Astrocyte (in vitro differentiated cells and primary cell): ENCODE measurements around the gene RASGEF1C. TPM values are rescaled to one million over a fixed set of nuclear protein-coding genes. Genes with fewer than 3 reads are reported as not detected.

Source experiments
- DNase-seq: peaks from one replicate; pipeline ENCODE4 v3.0.0-alpha.2; 2010; ENCODE audit warnings: low read depth
- FAIRE-seq: peaks from 2 replicates; lab custom pipeline; 2011; peaks lifted over from hg19 to GRCh38; lab: Jason Lieb, UNC
- H2AFZ ChIP-seq: 2 replicates; pipeline ENCODE4 v1.6.0; 2012; ENCODE audit warnings: low read depth, low read length, inconsistent platforms
- H3K27ac ChIP-seq: 2 replicates; pipeline ENCODE4 v1.5.1; 2011; ENCODE audit warnings: low read depth, low read length, inconsistent platforms
- H3K27me3 ChIP-seq: 2 replicates; pipeline ENCODE4 v1.6.0; 2011; ENCODE audit warnings: low read length, inconsistent platforms; ENCODE audit not compliant: insufficient read depth
- H3K36me3 ChIP-seq: 2 replicates; pipeline ENCODE4 v1.5.1; 2011; ENCODE audit warnings: low read length, inconsistent platforms; ENCODE audit not compliant: insufficient read depth
- H3K4me1 ChIP-seq: 2 replicates; pipeline ENCODE4 v1.5.1; 2011; ENCODE audit warnings: low read length, inconsistent platforms; ENCODE audit not compliant: insufficient read depth
- H3K4me2 ChIP-seq: 2 replicates; pipeline ENCODE4 v1.6.0; 2012; ENCODE audit warnings: low read length, inconsistent platforms
- H3K4me3 ChIP-seq: 2 replicates; pipeline ENCODE4 v1.5.1; 2011; ENCODE audit warnings: low read depth, mild to moderate bottlenecking, low read length, inconsistent platforms; ENCODE audit not compliant: insufficient read depth
- H3K79me2 ChIP-seq: 2 replicates; pipeline ENCODE4 v1.6.0; 2012; ENCODE audit warnings: mild to moderate bottlenecking, low read length, inconsistent platforms; ENCODE audit not compliant: insufficient read depth
- H3K9ac ChIP-seq: 2 replicates; pipeline ENCODE4 v1.6.0; 2012; ENCODE audit warnings: mild to moderate bottlenecking, low read length, inconsistent platforms
- H3K9me3 ChIP-seq: 2 replicates; pipeline ENCODE4 v1.5.1; 2012; ENCODE audit warnings: low read depth, mild to moderate bottlenecking, low read length, inconsistent platforms; ENCODE audit not compliant: insufficient read depth
- H4K20me1 ChIP-seq: 2 replicates; pipeline ENCODE4 v1.6.0; 2012; ENCODE audit warnings: low read length, inconsistent platforms; ENCODE audit not compliant: insufficient read depth
- H3K27ac Mint-ChIP-seq: one replicate; pipeline ENCODE4 v1.8.0; 2021; ENCODE audit warnings: mild to moderate bottlenecking, mixed read lengths; ENCODE audit not compliant: unreplicated experiment
- H3K27me3 Mint-ChIP-seq: one replicate; pipeline ENCODE4 v1.8.0; 2021; ENCODE audit warnings: low read depth, mixed read lengths; ENCODE audit not compliant: unreplicated experiment
- H3K36me3 Mint-ChIP-seq: one replicate; pipeline ENCODE4 v1.8.0; 2021; ENCODE audit warnings: low read depth, mixed read lengths; ENCODE audit not compliant: unreplicated experiment
- H3K4me1 Mint-ChIP-seq: one replicate; pipeline ENCODE4 v1.8.0; 2021; ENCODE audit warnings: low read depth, mixed read lengths; ENCODE audit not compliant: unreplicated experiment
- H3K4me3 Mint-ChIP-seq: one replicate; pipeline ENCODE4 v1.8.0; 2021; ENCODE audit warnings: mild to moderate bottlenecking, moderate library complexity, mixed read lengths; ENCODE audit not compliant: unreplicated experiment
- H3K9me3 Mint-ChIP-seq: one replicate; pipeline ENCODE4 v1.8.0; 2021; ENCODE audit warnings: mild to moderate bottlenecking, mixed read lengths; ENCODE audit not compliant: unreplicated experiment
- CTCF ChIP-seq: IDR thresholded peaks from 2 replicates; pipeline ENCODE4 v1.5.1; 2011; ENCODE audit warnings: low read depth, mild to moderate bottlenecking, inconsistent platforms, low read length, moderate library complexity; ENCODE audit not compliant: insufficient read depth
- EZH2 ChIP-seq: IDR thresholded peaks from 2 replicates; pipeline ENCODE4 v1.6.1; 2012; ENCODE audit warnings: mild to moderate bottlenecking, low read length, inconsistent platforms; ENCODE audit not compliant: insufficient read depth
- total RNA-seq: library from RNA; stranded (reverse); gene quantifications from 2 replicates; pipeline ENCODE4 v1.2.1, GENCODE V29; 2021

The RASGEF1C gene
- total RNA-seq, 1 donor from 2014 or later = 0.41 TPM

DNA sequence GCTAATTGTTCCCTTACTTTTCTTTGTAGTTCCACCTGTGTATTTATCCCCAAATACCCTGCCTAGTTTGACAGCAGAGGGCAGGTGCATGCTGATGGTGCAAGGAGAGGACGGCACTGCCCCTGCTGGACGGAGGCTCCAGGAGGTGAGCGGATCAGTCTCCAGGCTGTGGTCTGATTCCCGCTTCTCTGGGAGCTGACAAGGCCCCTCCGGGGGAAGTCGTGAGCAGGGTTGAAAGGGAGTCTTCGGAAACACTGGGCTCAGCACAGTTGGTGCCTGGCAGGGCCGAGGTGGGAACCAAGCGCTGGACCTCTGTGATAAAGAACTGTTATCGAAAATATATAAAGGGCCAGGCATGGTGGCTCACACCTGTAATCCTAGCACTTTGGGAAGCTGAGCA lies 52.9 kb downstream of the RASGEF1C start:
- Mint-ChIP-seq H3K27me3 (peaks cover 14% of the 10 kb centered on the region), H3K4me3 (no peak overlapping the region), H3K36me3 (no peaks in the 10 kb centered on the region), H3K4me1 (no peaks in the 10 kb centered on the region), H3K9me3 (peaks cover 6% of the 10 kb centered on the region), H3K27ac (no peak overlapping the region)
- no peak overlapping the region for H3K4me2 ChIP-seq
- H3K36me3 ChIP-seq = no peaks in the 10 kb centered on the region
- H3K79me2 ChIP-seq = no peaks in the 10 kb centered on the region
- no peak overlapping the region for H3K27ac ChIP-seq
- H3K4me3 ChIP-seq = no peak overlapping the region
- no peak for DNase-seq
- H3K9ac ChIP-seq = no peak overlapping the region
- H3K9me3 ChIP-seq = no peaks in the 10 kb centered on the region
- FAIRE-seq = no peak
- peaks cover 4% of the 10 kb centered on the region for H3K27me3 ChIP-seq
- no peak overlapping the region for H2AFZ ChIP-seq
- TF ChIP-seq CTCF (no peak), EZH2 (no peak)
- H3K4me1 ChIP-seq = no peaks in the 10 kb centered on the region
- no peaks in the 10 kb centered on the region for H4K20me1 ChIP-seq

- Mint-ChIP-seq H3K4me3 (no peak overlapping the region), H3K27me3 (peaks cover 10% of the 10 kb centered on the region), H3K36me3 (no peaks in the 10 kb centered on the region), H3K9me3 (peaks cover 7% of the 10 kb centered on the region), H3K27ac (no peak overlapping the region), H3K4me1 (no peaks in the 10 kb centered on the region)
- TF ChIP-seq EZH2 (no peak), CTCF (no peak)
- Histone ChIP-seq H3K9ac (no peak overlapping the region), H3K36me3 (no peaks in the 10 kb centered on the region), H3K27me3 (peaks cover 4% of the 10 kb centered on the region), H4K20me1 (no peaks in the 10 kb centered on the region), H3K4me2 (no peak overlapping the region), H2AFZ (no peak overlapping the region), H3K9me3 (no peaks in the 10 kb centered on the region), H3K79me2 (no peaks in the 10 kb centered on the region), H3K4me3 (no peak overlapping the region), H3K4me1 (no peaks in the 10 kb centered on the region), H3K27ac (no peak overlapping the region)
- DNase-seq (no peak), FAIRE-seq (no peak)
Observed at GRCh38 chr5:180155365-180155926, 53.6 kb downstream of the RASGEF1C start.

DNA sequence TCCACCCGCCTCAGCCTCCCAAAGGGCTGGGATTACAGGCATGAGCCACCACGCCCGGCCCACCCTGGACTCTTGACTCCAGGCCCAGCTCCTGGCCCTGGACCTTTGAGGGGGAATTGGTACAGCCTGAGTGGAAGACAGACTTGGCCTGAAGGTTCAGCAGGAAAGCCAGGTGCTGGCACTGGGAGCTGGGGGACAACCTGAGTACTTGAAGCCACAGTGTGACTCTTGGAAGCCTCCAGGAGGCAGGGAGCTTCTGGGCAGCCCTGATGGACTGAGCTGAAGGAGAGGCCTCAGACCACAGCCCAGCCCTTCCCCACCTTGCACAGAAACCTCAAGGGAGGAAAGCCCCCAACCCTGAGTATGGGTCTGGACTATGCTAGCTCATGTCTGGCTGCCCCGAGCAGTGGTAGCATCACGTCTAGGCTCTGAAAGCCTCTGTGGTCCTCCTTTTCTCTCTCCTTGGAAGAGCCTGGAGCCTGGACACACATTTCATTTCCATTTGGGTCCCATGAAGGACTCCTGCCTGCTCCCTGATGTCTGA lies 54.1 kb downstream of the RASGEF1C start:
- H3K9me3 Mint-ChIP-seq = peaks cover 7% of the 10 kb centered on the region
- Histone ChIP-seq H3K9ac (no peak overlapping the region), H3K27ac (no peak overlapping the region), H4K20me1 (no peaks in the 10 kb centered on the region), H2AFZ (no peak overlapping the region), H3K4me1 (no peaks in the 10 kb centered on the region), H3K4me2 (no peak overlapping the region), H3K79me2 (no peaks in the 10 kb centered on the region), H3K9me3 (no peaks in the 10 kb centered on the region), H3K36me3 (no peaks in the 10 kb centered on the region), H3K4me3 (no peak overlapping the region), H3K27me3 (peaks cover 4% of the 10 kb centered on the region)
- peaks cover 7% of the 10 kb centered on the region for H3K27me3 Mint-ChIP-seq
- H3K4me3 Mint-ChIP-seq = no peak overlapping the region
- DNase-seq (no peak), FAIRE-seq (no peak)
- no peaks in the 10 kb centered on the region for H3K36me3 Mint-ChIP-seq
- no peaks in the 10 kb centered on the region for H3K4me1 Mint-ChIP-seq
- TF ChIP-seq EZH2 = no peak
- no peak for TF ChIP-seq CTCF
- no peak overlapping the region for H3K27ac Mint-ChIP-seq
